ENCODE measurements around the gene PAPPA.

GRCh38 chr9:116153765-116154333 is at the start of gene PAPPA:
- no peak for TF ChIP-seq CTCF (IDR thresholded peaks at IDR 0.05; ENCODE audit: low read depth, low read length)
- TF ChIP-seq EZH2phosphoT487 (IDR thresholded peaks at IDR 0.05; ENCODE audit: low read depth): no peak
